ENCODE data around the gene ENO1.
A peak's percentile ranks its signal among the peaks of the same experiment; 100 is the strongest.

ENO1 gene

DNA sequence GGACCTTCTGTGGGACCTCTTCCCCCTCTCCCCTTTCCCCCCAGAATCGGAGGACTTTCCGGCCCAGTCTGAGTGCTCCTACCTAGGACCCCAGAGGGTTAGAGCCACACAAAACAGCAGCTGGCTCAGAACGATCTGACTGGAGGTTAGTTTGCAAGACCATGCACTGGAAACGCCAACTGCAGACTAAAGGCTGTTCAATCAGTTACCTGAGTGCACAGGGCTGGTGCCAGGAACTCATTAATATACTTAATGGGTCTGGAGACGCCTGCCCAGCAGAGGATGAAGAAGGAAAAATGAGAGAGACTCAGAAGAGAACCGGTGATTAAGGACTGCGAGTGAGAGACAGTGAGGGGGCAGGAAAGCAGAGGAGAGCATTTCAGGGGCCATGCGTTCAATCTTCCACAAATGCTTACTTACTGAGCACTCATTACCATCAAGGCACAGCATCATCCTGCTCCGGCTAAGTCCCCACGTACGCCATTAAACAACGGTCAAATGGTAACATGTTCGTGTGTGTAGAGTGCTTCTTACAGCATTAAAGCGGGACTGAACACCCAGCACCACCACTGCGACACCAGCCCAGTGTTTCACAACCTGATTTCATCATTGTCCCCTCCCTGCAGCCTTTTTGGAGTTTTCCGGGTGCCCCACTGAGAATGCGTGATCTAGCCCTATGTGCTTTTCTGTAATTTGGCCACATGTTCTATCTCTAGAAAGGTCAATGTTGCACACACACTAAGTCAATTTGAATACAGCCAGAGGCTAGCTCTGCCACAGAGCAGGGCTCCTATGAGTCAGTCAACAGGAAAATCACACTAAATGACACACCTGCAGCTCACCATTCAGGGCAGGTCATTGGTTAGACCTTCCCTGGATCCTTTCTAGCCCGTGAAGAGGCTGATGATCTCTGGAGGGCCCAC, 7.6 kb downstream of the ENO1 start:
- no peak for DNase-seq (ENCODE audit: low spot score)

- DNase-seq (ENCODE audit: low spot score), result no peak
These were observed 8.4 kb downstream of the ENO1 start for GRCh38 chr1:8870103-8870502.

DNA sequence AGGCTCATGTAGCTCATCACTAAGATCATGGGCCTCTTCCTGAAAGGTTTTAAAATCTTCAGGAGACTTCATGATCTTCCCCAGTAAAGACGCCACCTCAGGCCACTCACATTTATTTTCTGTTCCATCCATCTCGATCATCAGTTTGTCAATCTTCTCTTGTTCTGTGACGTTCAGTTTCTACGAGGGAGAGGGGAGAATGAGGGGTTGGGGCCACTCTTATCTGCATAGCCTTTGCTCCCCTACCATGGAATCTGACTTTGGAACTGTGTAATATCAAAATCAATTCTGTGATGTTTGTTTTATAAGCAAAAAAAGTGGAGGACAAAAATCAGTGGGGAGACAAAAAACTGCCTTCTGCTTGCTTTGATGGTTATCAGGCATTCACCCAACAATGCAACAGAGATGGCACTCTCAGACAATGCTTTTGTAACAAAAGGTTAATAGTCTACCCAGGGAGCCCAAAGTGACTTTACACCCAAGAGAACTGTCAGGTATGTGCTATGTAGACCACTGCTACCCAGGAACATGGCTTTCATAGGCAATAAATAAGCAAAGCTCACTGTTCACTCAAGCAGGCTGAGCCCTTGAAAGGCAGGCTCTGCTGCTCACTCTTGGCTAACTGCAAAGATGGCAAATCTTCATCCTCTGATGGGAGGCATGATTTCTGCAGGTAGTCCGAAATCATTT, 10.5 kb downstream of the ENO1 start:
- no peak for DNase-seq (ENCODE audit: low spot score)

- DNase-seq (ENCODE audit: low spot score), result no peak
These were observed 11.6 kb downstream of the ENO1 start for GRCh38 chr1:8866792-8867415.

GRCh38 chr1:8866173-8866791, 12.2 kb downstream of the ENO1 start:
- DNase-seq (ENCODE audit: low spot score), result no peak

DNA sequence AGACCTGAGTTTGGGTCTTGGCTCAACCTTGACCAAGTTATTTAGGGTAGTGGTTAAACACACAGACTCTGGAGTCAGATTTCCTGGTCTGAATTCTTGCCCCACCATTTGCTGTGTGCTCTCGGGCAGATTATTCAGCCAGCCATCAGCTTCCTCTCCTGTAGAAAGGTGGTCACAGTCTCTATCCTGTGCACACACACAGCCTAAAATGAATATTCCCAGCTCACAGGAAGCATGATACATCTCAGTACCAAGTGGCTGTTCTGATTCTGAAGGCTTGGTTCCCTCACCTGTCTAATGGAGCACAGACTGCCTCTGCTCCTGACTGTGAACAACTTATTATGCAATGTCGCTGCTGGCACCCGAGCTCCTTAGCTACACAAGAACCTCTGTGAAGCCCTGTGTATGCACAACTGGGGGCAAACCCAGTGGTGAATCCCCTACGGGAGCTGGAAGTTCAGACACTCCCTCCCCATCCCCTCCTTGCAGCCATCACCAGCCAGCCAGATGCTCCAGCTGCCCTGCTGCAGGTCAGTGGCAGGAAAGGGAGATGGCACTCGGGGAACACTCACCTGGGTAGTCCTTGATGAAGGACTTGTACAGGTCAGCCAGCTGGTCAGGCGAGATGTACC, 13.7 kb downstream of the ENO1 start:
- DNase-seq (ENCODE audit: low spot score), result no peak

- no peak for DNase-seq (ENCODE audit: low spot score)
These were observed 14.7 kb downstream of the ENO1 start for GRCh38 chr1:8863794-8864233.

DNA sequence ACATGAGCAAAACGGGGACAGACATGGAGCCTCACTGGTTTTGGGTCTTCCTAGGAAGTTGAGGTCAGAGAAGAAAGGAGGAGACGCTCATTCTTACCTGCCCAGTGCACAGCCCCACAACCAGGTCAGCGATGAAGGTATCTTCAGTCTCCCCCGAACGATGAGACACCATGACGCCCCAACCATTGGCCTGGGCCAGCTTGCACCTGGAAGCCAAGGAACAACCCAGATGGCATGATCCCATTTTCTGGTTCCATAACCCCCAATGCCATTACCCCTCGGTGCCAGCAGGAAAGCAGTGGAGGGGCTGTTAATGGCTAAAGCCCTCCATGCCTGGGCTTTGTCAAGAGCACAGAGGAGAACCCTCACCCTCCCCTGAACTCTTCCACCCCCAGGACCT, 15.3 kb downstream of the ENO1 start:
- DNase-seq (ENCODE audit: low spot score), result no peak

DNA sequence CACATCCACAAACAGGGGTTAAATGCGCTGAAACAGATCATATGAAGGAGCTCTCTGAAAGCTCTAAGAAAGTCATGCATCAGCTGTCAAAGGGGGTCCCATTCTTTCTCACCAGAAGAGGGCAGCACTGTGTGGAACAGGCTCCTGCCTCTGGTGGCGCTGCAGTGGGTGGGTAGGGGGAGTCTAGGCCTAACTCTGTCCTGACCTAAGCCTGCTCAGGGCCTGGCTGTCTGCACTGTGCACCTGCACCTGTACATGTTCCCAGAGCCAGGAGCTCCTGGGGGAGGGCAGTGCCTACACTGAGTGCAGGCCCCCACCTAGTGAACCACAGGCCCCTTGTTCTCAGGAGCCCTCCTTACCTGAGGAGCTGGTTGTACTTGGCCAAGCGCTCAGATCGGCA, 16.0 kb downstream of the ENO1 start:
- no peak for DNase-seq (ENCODE audit: low spot score)

GRCh38 chr1:8860738-8861516, 17.6 kb downstream of the ENO1 start:
- DNase-seq (ENCODE audit: low spot score), result no peak

DNA sequence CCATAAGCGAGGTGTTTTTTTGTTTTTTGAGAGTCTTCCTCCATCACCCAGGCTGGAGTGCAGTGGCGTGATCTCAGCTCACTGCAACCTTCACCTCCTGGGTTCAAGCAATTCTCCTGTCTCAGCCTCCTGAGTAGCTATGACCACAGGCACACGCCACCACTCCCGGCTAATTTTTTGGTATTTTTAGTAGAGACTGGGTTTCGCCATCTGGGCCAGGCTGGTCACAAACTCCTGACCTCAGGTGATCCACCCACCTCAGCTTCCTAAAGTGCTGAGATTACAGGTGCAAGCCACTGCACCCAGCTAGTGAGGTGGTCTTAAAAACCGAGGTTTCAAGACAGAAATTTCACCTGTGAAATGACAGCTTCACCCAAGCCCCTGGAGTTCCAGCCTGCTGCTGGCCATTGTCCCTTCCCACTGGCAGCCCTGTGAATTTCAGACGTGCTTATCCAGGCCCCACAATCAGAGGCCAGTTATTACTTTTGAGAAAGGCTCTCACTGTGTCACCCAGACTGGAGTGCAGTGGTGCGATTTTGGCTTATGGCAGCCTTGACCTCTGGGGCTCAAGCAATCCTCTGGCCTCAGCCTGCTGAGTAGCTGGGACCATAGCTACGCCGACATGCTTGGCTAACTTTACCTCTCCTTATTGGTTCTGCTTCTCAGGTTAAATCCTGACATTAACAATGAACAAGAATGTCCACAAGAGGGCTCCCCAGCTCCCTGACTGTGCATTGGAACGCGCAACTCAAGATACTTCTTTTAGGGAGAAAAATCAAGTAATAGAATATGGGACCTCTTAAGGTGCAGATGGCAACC, 19.4 kb downstream of the ENO1 start:
- DNase-seq (ENCODE audit: low spot score), result peak; percentile 60

- no peak for DNase-seq (ENCODE audit: low spot score)
These were observed 20.3 kb downstream of the ENO1 start for GRCh38 chr1:8858112-8858668.

- DNase-seq (ENCODE audit: low spot score), result no peak
These were observed 21.6 kb downstream of the ENO1 start for GRCh38 chr1:8856689-8857412.

DNA sequence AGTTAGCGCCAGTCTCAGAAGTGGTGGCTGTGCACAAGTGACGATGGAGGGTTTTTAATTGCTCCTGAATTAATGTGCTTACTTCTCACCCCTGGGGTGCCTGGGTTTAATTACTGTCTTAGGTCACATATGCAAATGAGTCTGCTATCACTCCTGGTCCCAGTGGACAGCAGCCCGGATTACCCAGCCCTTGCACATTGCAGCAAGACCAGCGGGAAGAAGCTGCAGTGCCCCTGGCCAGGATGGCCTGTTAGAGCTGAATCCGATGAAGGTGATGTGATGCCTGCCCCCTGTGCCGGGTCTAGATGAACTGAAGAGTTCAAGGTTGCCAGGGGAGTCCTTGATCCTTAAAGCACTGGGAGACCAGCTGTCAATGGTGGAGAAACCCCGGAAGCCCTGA, 24.2 kb downstream of the ENO1 start:
- DNase-seq (ENCODE audit: low spot score), result no peak

DNA sequence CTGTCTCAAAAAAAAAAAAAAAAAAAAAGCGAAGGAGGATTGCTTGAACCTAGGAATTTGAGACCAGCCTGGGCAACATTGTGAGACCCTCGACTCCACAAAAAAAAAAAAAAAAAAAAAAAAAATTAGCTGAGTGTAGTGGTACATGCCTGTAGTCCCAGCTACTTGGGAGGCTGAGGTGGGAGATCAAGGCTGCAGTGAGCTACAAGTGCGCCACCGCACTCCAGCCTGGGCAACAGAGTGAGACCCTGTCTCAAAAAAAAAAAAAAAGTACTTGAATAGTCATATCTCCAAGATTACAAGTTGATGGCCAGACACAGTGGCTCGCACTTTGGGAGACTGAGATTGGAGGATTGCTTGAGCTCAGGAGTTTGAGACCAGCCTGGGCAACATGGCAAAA, 27.4 kb downstream of the ENO1 start:
- DNase-seq (ENCODE audit: low spot score), result no peak

DNA sequence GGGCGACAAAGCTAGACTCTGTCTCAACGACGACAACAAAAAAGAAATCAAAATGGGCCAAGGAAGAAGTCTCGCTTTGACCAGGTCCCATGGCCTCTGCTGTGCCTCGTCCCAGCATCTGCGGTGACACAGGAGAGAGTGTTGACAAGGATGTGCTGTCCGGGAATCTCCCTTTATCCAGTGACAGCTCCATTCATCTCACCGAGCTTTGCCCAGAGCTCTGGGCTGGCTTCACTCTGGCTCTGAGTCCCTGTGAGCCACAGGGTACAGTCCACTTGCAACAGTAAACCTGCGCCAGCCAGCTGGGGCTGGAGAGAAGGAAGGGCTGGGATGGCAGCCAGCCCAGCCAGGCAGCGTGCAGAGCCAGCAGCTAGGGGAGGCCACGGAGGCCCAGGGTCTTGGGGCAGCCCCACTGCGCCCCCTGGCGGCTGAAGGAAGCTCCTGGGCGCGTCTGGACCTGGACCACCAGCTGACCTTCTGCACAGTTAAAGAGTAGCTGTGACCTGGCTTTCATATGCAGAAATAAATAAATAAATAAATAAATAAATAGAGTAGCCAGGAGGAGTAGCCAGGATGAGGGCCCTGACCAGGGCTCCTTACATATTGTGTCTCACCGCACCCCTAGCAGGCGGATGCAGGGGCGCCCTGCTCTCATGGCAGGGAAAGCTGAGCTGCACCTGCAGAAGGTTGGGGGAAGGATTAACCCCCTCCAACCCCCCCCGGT, 29.7 kb downstream of the ENO1 start:
- DNase-seq (ENCODE audit: low spot score), result peak; percentile 87

- no peak for DNase-seq (ENCODE audit: low spot score)
These were observed 30.5 kb downstream of the ENO1 start for GRCh38 chr1:8847990-8848389.

DNA sequence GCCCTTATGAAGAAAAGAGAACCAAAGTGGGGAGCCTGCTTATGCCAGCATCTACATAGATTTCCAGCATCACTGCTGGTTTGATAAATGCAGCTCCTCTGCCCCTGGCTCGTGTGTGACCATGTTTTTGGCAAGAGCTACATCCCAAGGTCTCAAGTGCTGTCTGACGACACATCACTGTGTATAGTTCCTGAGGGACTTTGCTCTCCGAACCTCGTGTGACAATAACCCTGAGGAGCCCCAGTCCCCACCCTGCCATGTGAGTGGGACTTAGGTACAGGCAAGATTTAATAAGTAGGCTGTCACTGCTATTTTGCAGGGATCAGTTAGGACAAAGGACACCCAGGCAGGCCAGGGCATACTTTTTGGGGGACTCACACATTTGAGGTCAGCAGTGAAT, 32.2 kb downstream of the ENO1 start:
- DNase-seq (ENCODE audit: low spot score), result no peak
